Naive B cell (primary cell): ENCODE measurements around the gene PADI2. TPM values are rescaled to one million over a fixed set of nuclear protein-coding genes. Genes with fewer than 3 reads are reported as not detected.

Experiments used
- ATAC-seq, 2 donors: fragments of 150-1000 bp; cut with Tn5 transposase; 2 replicates each; pipeline ENCODE4 v1.10.0; 2021; ENCODE audit warnings: low read depth in 2 of 2, mild to moderate bottlenecking in 2 of 2, moderate library complexity in 2 of 2
- DNase-seq: peaks from one replicate; pipeline ENCODE4 v3.0.0; 2022
- H3K27ac Mint-ChIP-seq, 6 donors: one replicate each; pipeline ENCODE4 v1.8.0; 2020 to 2022; ENCODE audit warnings: mild to moderate bottlenecking in 6 of 6, mixed read lengths in 6 of 6, moderate library complexity in 5 of 6, inconsistent platforms in 2 of 6
- H3K27me3 Mint-ChIP-seq, 3 donors: one replicate each; pipeline ENCODE4 v1.8.0; 2021 to 2022; ENCODE audit warnings: mixed read lengths in 3 of 3, mild to moderate bottlenecking in 1 of 3
- H3K36me3 Mint-ChIP-seq, 2 donors: one replicate each; pipeline ENCODE4 v1.8.0; 2020 to 2022; ENCODE audit warnings: mixed read lengths in 2 of 2, inconsistent platforms in 1 of 2, mild to moderate bottlenecking in 1 of 2
- H3K4me1 Mint-ChIP-seq, 3 donors: one replicate each; pipeline ENCODE4 v1.8.0; 2020 to 2022; ENCODE audit warnings: mixed read lengths in 3 of 3, inconsistent platforms in 1 of 3, mild to moderate bottlenecking in 1 of 3, moderate library complexity in 1 of 3
- H3K4me3 Mint-ChIP-seq, 8 donors: one replicate each; pipeline ENCODE4 v1.8.0; 2020 to 2022; ENCODE audit warnings: mild to moderate bottlenecking in 8 of 8, mixed read lengths in 8 of 8, moderate library complexity in 8 of 8, inconsistent platforms in 2 of 8
- H3K9me3 Mint-ChIP-seq, 7 donors: one replicate each; pipeline ENCODE4 v1.8.0; 2020 to 2022; ENCODE audit warnings: mixed read lengths in 7 of 7, mild to moderate bottlenecking in 5 of 7, inconsistent platforms in 2 of 7, moderate library complexity in 1 of 7
- polyA plus RNA-seq, 6 donors: library from polyadenylated mRNA; unstranded; fragments of 300-500 nt; fragmentation: Illumina TruSeq; gene quantifications; one replicate each; pipeline ENCODE4 v1.2.3, GENCODE V29; 2021; ENCODE audit warnings: low read depth in 6 of 6

The PADI2 gene
- polyA plus RNA-seq, 6 donors from 2014 or later, result 0.08 to 0.74 (median 0.09) TPM; not detected in 2

DNA sequence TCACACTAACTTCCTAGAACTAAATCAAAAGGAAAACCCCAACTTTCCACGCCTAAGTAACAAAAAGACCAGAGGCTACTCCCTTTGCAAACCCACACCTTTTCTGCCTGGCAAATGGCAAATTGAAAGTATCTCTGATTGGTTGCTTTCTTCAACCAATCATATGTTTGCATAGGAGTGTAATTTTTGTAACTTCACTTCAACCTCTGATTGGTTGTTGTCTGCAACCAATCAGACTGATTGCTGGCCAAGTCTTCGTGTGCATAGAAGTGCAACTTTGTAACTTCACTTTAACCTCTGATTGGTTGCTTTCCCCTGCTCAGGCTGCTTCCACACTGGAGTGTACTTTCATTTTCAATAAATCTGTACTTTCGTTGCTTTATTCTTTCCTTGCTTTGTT is 36.9 kb upstream of the PADI2 start:
- ATAC-seq (no peak), DNase-seq (no peak)
- H3K9me3 Mint-ChIP-seq, result peaks cover 21 to 68% (median 53%) of the 10 kb centered on the region in 7 donors
- H3K27ac Mint-ChIP-seq, result peak overlapping the region in 1 of 6 donors; percentile 22
- peaks cover 23 to 30% (median 25%) of the 10 kb centered on the region in 3 donors for H3K27me3 Mint-ChIP-seq
- H3K36me3 Mint-ChIP-seq, result peaks cover 36% of the 10 kb centered on the region in 2 donors
- no peak overlapping the region for H3K4me3 Mint-ChIP-seq
- peaks cover 0 to 2% (median 0%) of the 10 kb centered on the region in 3 donors for H3K4me1 Mint-ChIP-seq

DNA sequence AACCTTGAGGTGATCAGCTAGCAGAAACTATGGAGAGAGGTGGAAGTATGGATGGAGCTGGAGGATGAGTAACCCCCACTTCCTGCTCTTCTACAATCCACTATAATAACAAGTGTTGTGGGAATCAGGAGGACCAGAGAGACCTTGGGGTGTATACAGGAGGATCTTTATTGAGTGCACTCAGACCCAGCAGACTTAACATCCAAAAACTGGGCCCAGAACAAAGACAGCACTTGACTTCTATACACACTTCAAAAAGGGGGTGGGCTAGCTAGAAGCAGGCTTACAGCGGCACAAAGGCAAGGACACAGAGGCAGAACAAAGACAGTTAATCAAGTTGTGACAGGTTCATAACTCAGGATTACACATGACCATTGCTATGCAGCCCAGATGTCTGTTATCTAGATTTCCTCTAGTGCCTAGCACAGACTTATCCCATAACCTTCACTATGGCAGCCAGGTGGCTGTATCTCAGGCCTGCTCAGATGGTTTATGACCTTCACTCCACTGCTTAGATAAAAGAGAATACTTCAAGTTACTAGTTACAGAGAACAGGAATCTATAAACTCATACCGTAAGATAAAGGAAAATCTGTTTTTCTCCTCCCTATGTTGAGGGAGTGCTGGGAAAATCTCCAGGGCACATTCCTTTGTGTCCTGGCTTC is 36.1 kb upstream of the PADI2 start:
- H3K27ac Mint-ChIP-seq, result no peak overlapping the region
- H3K36me3 Mint-ChIP-seq, result peaks cover 37 to 38% of the 10 kb centered on the region in 2 donors
- peaks cover 21 to 72% (median 56%) of the 10 kb centered on the region in 7 donors for H3K9me3 Mint-ChIP-seq
- ATAC-seq, result no peak
- no peaks in the 10 kb centered on the region for H3K4me1 Mint-ChIP-seq
- H3K27me3 Mint-ChIP-seq, result peaks cover 27 to 32% (median 29%) of the 10 kb centered on the region in 3 donors
- no peak overlapping the region for H3K4me3 Mint-ChIP-seq
- DNase-seq, result no peak

DNA sequence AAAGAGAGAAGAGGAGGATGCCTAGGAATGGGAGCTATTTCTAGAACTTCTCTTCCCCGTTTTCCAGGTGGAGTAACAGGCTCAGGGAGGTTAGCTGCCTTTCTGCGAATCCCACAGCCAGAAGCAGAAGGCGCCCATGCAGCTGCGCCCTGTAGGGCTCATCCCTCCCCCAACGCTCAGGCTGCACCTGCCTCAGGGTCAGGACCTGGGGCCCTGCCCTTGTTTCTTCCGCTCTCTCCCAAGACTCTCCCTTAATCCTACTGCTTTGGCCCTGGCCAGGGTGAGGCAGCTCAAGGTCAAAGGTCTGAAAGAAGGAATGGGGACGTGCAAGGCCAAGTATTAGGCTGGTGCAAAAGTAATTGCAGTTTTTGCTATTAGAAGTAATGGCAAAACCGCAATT is 30.5 kb upstream of the PADI2 start:
- no peak for DNase-seq
- Mint-ChIP-seq H3K4me1 (no peaks in the 10 kb centered on the region), H3K4me3 (no peak overlapping the region), H3K9me3 (peaks cover 11 to 42% (median 30%) of the 10 kb centered on the region in 7 donors), H3K36me3 (peaks cover 25% of the 10 kb centered on the region in 2 donors), H3K27me3 (peaks cover 36 to 45% (median 42%) of the 10 kb centered on the region in 3 donors), H3K27ac (no peak overlapping the region)
- no peak for ATAC-seq

DNA sequence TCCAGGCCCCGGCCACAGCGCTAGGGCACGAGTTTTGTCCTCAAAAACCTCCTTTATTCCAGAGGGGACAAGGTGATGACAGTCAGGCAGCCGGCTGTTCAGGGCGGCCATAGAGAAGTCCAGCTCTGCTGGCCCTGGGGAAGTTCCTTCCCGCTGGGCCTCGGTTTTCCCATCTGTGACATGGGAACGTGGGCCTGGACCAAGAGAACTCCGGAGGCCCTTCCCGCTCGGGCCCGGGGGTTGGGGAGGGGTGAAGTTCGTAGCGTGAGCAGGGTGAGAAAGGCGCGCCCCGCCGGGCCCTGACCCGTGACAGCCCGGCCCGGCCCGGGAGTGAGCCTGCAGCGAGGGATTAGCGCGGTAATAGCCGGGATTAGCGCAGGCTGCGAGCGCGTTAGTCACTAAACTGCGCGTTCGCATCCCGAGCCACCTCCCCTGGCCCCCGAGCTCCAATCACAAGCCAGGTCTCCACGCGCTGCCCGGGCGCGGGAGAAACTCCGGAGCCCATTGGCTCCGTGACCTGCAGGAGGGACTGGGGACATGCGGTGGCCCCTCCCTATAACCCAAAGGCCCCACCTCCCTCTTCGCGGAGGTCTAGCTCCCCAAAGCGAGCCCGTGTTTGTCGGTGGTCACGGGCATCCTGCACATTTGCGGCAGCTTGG is 29.8 kb upstream of the PADI2 start:
- Mint-ChIP-seq H3K27ac (no peak overlapping the region), H3K4me1 (no peaks in the 10 kb centered on the region), H3K36me3 (peaks cover 18% of the 10 kb centered on the region in 2 donors), H3K27me3 (peaks cover 29 to 40% (median 35%) of the 10 kb centered on the region in 3 donors), H3K4me3 (no peak overlapping the region), H3K9me3 (peaks cover 6 to 35% (median 23%) of the 10 kb centered on the region in 7 donors)
- no peak for ATAC-seq
- DNase-seq, result no peak

DNA sequence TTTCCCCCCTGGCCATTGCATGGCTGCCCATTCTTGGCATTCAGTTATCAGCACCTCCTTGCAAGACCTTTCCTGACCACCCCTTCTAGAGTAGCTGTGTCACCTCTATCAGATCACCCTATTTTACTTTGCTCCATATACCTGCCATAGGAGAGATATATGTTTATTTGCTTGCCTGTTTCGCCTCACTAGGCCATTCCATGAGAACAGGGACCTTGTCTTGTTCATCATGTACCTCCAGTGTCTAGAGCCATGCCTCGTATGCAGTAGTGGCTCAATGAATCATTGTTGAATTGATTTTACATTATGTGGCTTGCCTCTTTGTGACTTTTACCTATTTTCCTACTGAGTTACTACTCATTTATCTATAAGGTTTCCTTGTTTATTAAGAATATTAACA is 26.4 kb upstream of the PADI2 start:
- no peak overlapping the region for H3K27ac Mint-ChIP-seq
- DNase-seq (no peak), ATAC-seq (no peak)
- H3K9me3 Mint-ChIP-seq, result peaks cover 0 to 10% (median 0%) of the 10 kb centered on the region in 7 donors
- no peak overlapping the region for H3K4me3 Mint-ChIP-seq
- peaks cover 13 to 24% (median 16%) of the 10 kb centered on the region in 3 donors for H3K27me3 Mint-ChIP-seq
- peaks cover 0 to 12% (median 6%) of the 10 kb centered on the region in 3 donors for H3K4me1 Mint-ChIP-seq
- H3K36me3 Mint-ChIP-seq, result no peaks in the 10 kb centered on the region

DNA sequence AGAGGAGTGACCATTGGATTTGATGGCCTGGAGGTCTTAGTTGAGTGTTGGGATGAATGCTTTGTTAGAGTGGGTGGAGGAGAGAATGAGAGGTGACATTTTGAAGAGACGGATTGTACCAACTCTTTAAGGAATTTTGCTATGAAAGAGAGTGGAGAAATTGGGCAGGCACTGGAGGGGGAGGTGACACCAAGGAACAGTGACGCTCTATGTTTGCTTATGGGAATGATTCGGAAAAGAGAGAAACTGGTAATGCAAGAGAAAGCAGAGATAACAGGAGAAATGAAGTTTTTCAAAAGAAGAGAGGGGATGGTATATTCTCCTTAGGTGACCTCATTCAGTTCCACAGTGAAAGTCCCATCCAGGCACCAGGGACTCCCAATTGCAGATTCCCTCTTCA is 24.5 kb upstream of the PADI2 start:
- Mint-ChIP-seq H3K4me1 (peaks cover 0 to 16% (median 6%) of the 10 kb centered on the region in 3 donors), H3K27me3 (peaks cover 9 to 17% (median 13%) of the 10 kb centered on the region in 3 donors), H3K36me3 (no peaks in the 10 kb centered on the region), H3K27ac (no peak overlapping the region), H3K4me3 (no peak overlapping the region), H3K9me3 (peaks cover 0 to 3% (median 0%) of the 10 kb centered on the region in 7 donors)
- ATAC-seq, result no peak
- DNase-seq, result no peak

DNA sequence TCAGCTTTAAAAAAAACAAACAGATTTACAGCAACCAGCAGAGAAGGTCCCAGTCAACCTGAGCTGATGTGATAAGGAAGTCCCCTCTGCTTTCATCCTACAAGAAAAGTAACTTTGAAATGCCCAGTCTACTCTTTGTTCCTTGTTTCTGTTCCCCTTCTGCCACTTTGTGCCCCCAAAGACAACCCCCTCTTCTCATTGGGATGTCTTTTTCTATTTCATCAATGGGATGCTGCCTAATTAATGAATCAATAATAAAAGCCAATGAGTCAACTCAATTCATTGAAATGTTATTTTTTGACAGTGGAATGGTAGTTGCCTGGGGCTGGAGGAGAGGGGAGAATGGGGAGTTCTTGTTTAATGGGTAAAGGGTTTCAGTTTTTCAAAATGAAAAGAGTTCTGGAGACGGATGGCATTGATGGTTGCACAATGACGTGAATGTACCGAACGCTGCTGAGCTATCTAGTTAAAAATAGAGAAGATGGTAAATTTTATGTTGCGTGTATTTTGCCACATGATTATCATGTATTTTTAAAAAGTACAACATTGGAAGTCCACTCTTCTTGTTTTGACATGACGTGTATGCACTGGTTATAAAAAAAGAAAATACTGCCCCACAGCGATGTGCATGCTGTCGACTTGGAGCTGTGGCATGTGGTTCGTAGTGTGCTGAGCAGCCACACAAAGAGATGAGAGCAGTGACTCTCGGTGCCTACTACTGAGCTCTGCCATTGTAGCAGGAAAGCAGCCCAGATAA is 22.4 kb upstream of the PADI2 start:
- H3K36me3 Mint-ChIP-seq, result no peaks in the 10 kb centered on the region
- ATAC-seq, result peak; percentile 78 to 80
- peak overlapping the region in 4 of 6 donors; percentile 12 to 96 (median 48) for H3K27ac Mint-ChIP-seq
- no peak for DNase-seq
- H3K4me3 Mint-ChIP-seq, result peak overlapping the region in 2 of 8 donors; percentile 38 to 48
- peaks cover 0 to 3% (median 0%) of the 10 kb centered on the region in 7 donors for H3K9me3 Mint-ChIP-seq
- H3K4me1 Mint-ChIP-seq, result peaks cover 0 to 16% (median 6%) of the 10 kb centered on the region in 3 donors
- H3K27me3 Mint-ChIP-seq, result peaks cover 1 to 9% (median 2%) of the 10 kb centered on the region in 3 donors

DNA sequence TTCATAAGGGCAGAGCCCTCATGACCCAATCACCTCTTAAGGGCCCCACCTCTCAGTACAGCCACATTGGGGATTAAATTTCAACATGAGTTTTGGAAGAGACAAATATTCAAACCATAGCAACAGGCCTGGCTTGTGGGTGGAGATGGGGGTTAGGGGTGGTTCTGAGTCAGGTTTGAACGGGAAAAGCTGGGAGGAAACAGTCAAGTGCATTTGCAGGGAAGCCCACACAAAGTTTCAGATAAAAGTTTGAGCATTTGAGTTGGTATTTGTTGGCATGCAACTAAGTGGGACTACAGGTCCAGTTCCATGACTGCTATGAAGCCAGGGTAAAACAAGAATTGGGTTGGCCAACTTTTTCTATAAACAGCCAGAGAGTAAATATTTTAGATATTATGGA is 21.0 kb upstream of the PADI2 start:
- DNase-seq (no peak), ATAC-seq (no peak)
- H3K4me3 Mint-ChIP-seq, result no peak overlapping the region
- peaks cover 5 to 8% (median 7%) of the 10 kb centered on the region in 3 donors for H3K27me3 Mint-ChIP-seq
- H3K36me3 Mint-ChIP-seq, result no peaks in the 10 kb centered on the region
- H3K9me3 Mint-ChIP-seq, result peaks cover 0 to 3% (median 0%) of the 10 kb centered on the region in 7 donors
- H3K27ac Mint-ChIP-seq, result no peak overlapping the region
- H3K4me1 Mint-ChIP-seq, result peaks cover 0 to 16% (median 6%) of the 10 kb centered on the region in 3 donors

DNA sequence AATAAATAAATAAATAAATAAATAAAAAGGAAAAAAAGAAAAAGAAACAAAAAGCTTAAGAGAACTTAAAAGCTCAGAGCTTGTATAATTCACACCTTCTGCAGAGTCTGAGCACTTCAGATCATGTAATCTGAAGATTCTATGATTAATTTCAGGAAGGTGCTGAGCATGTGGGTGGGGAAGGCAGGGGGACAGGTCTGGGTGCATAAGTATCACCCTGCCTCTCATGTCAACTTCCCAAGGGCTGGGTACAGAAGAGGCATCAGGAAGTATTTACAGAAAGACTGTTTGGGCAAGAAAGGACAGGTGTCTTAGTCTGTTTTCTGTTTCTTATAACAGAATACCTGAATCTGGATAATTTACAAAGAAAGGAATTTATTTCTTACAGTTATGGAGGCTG is 20.4 kb upstream of the PADI2 start:
- Mint-ChIP-seq H3K27me3 (peaks cover 5 to 15% (median 12%) of the 10 kb centered on the region in 3 donors), H3K27ac (peak overlapping the region in 2 of 6 donors; percentile 34 to 46), H3K36me3 (no peaks in the 10 kb centered on the region), H3K9me3 (peaks cover 0 to 4% (median 0%) of the 10 kb centered on the region in 7 donors), H3K4me1 (peaks cover 0 to 16% (median 6%) of the 10 kb centered on the region in 3 donors), H3K4me3 (no peak overlapping the region)
- ATAC-seq (no peak), DNase-seq (no peak)

DNA sequence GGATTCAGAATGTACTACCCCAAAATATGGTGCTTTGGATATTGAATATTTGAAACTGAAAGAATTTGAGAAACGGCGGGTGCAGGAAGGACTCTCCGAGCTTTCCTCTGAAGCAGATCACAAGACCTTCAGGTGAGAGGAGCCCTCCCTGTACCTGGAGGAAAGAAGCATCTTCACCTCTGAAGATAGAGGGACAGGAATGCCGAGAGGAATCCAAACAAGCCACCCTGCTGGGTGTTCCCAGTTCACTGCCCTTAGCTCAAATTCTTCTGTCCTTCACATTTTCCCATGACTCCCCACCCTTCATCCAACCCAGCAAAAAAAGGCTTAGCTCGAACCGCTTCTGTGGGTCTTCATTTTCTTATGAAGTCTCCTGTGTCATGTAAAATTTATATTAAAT is 18.2 kb upstream of the PADI2 start:
- Mint-ChIP-seq H3K9me3 (peaks cover 0 to 2% (median 0%) of the 10 kb centered on the region in 7 donors), H3K36me3 (no peaks in the 10 kb centered on the region), H3K27ac (no peak overlapping the region), H3K4me1 (peaks cover 0 to 16% (median 6%) of the 10 kb centered on the region in 3 donors), H3K4me3 (no peak overlapping the region), H3K27me3 (peaks cover 9 to 21% (median 16%) of the 10 kb centered on the region in 3 donors)
- no peak for DNase-seq
- ATAC-seq, result no peak

DNA sequence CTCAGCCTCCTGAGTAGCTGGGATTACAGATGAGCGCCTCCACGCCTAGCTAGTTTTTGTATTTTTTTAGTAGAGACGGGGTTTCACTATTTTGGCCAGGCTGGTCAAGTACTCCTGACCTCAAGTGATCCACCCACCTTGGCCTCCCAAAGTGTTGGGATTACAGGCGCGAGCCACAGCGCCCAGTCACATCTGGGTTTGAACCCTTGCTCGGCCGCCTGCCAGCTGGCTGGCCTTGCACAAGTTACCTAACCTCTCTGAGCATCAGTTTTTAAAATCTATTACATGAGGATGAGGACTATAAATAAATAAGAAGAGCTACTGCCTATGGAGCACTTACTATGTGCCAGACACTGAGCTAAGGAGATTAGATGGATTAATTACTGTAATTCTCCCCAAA is 17.7 kb upstream of the PADI2 start:
- H3K4me1 Mint-ChIP-seq, result peaks cover 0 to 15% (median 6%) of the 10 kb centered on the region in 3 donors
- no peak for DNase-seq
- no peak overlapping the region for H3K4me3 Mint-ChIP-seq
- no peaks in the 10 kb centered on the region for H3K36me3 Mint-ChIP-seq
- no peak for ATAC-seq
- H3K27ac Mint-ChIP-seq, result no peak overlapping the region
- peaks cover 9 to 21% (median 16%) of the 10 kb centered on the region in 3 donors for H3K27me3 Mint-ChIP-seq
- H3K9me3 Mint-ChIP-seq, result peaks cover 0 to 2% (median 0%) of the 10 kb centered on the region in 7 donors

DNA sequence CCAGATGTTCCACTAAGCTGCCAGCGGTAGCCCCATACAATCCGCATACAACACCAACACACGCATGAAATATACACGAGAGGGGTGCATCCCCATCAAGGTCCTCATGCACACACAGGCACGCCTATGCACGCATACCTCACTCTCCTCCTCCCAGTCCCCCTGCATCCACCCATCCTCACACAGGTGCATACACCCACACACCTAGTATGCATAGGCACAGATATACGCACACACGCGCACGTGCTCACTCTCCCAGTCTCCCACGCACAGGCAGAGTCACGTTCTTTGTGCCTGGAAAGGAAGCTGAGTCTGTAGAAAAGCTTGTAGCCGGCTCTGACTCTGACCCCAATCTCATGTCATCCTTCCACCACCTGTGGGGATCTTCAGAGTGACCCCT is 16.9 kb upstream of the PADI2 start:
- ATAC-seq, result no peak
- Mint-ChIP-seq H3K9me3 (peaks cover 0 to 1% (median 0%) of the 10 kb centered on the region in 7 donors), H3K27ac (no peak overlapping the region), H3K27me3 (peaks cover 14 to 21% (median 16%) of the 10 kb centered on the region in 3 donors), H3K4me3 (no peak overlapping the region), H3K36me3 (no peaks in the 10 kb centered on the region), H3K4me1 (peaks cover 0 to 7% (median 0%) of the 10 kb centered on the region in 3 donors)
- no peak for DNase-seq

DNA sequence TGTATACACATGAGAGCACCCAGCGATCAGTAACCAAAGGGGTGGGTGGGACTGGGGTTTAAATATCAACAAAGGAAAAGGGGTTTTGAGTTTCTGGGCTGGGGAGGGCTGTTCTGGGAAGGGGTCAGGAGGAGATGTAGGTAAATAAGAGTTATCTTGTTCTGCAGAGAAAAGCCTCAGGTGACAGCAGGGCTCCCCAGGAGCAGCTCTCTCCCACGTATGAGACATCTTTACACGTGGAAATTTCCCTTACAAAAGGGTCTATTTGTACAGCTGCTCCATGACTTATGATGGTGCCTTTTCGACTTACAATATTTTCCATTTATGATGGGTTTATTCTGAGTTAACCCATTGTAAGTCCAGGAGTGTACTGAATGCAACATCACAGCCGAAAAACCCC is 16.3 kb upstream of the PADI2 start:
- Mint-ChIP-seq H3K4me3 (no peak overlapping the region), H3K9me3 (peaks cover 0 to 1% (median 0%) of the 10 kb centered on the region in 7 donors), H3K4me1 (peaks cover 0 to 3% (median 0%) of the 10 kb centered on the region in 3 donors), H3K27ac (no peak overlapping the region), H3K36me3 (no peaks in the 10 kb centered on the region), H3K27me3 (peaks cover 14 to 21% (median 16%) of the 10 kb centered on the region in 3 donors)
- no peak for DNase-seq
- ATAC-seq, result no peak
